C4-2B (cell line): ENCODE data around the gene GJC1.

Experiments
- CTCF ChIP-seq: fragments of 450-650 bp; conservative IDR thresholded peaks from 2 replicates; pipeline ENCODE4 v1.5.1; 2017; ENCODE audit warnings: mild to moderate bottlenecking
- ZFX ChIP-seq: fragments of 450-650 bp; IDR thresholded peaks from 2 replicates; pipeline ENCODE4 v1.6.1; 2017

DNA sequence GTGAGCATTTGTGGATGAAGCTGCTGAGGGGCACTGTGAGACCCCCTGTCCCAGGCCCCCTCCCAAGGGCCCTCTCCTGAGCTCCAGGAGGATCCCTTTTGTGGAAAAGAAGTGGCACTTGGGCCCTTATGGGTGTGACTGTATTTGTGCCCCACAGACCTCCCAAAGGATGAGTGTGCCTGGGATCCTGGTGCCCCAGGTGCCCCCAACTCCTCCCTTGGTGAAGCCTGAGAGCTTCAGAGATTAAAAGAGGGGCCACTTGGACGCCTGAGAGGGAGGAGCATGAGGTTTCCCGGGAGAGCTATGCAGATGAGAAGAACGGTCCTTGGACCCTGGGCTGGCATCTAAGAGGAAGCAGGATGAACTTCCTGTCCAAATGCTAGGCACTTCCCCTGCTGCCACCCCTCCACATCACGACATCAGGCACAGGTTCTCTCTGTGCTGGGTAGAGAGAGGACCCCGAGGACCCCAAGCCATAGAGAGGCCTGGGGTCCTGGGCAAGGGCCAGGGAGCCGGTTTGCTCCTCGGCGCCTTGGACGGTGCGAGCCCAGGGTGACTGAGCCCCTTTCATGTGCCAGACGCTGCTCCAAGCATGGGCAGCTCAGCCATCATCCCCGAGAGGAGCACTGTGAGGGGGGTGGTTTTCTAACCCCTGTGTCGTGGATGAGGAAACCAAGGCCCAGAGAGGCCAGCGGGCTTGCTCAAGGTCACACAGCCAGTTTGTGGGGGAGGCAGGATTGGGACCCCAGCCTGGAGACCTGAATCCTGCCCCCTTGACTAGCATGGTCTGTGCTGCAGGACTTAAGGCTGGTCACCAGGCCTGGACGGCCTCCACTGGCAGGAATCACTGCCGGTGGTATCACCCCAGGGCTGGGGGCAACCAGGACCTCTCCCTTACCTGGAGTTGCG lies 76.9 kb downstream of the GJC1 start:
- TF ChIP-seq ZFX (no peak), CTCF (no peak)
